Panc1 (cell line): ENCODE measurements around the gene SPDEF. TPM values are rescaled to one million over a fixed set of nuclear protein-coding genes. Genes with fewer than 3 reads are reported as not detected.

Source experiments
- ATAC-seq: fragments of 200-7000 bp; cut with Tn5 transposase; 2 replicates; pipeline ENCODE4 v1.9.1; 2020; ENCODE audit warnings: mild to moderate bottlenecking, moderate library complexity
- BruUV-seq: library from RNA; stranded (reverse); fragments of 400-500 nt; replicated peaks from 2 replicates; lab custom pipeline; 2021; lab: Mats Ljungman, UMichigan
- CTCF ChIA-PET: fragments of 300-600 bp; sonication (Branson Sonifier 250); formaldehyde crosslinking; loops from one replicate; lab custom pipeline; 2022; ENCODE audit warnings: antibody characterized with exemption; lab: Charles Lee
- POLR2A ChIA-PET: fragments of 300-600 bp; sonication (Branson Sonifier 250); formaldehyde crosslinking; loops from one replicate; lab custom pipeline; 2022; ENCODE audit warnings: antibody characterized with exemption; lab: Charles Lee
- DNase-seq: peaks from one replicate; pipeline ENCODE4 v3.0.0-alpha.2; 2010; ENCODE audit warnings: low read depth, low spot score
- H3K27ac ChIP-seq: 2 replicates; pipeline ENCODE4 v1.5.1; 2011; ENCODE audit warnings: mild to moderate bottlenecking, low read length, inconsistent platforms
- H3K27me3 ChIP-seq: fragments of 200-500 bp; sonication (Bioruptor generic); 2 replicates; pipeline ENCODE4 v1.6.0; 2014; ENCODE audit warnings: low read length, inconsistent platforms; ENCODE audit not compliant: control insufficient read depth, insufficient read depth
- H3K36me3 ChIP-seq: fragments of 200-500 bp; sonication (Bioruptor generic); 2 replicates; pipeline ENCODE4 v1.5.1; 2014; ENCODE audit warnings: inconsistent platforms, mild to moderate bottlenecking, low read length, moderate library complexity; ENCODE audit not compliant: control insufficient read depth, insufficient read depth
- H3K4me1 ChIP-seq: 2 replicates; pipeline ENCODE4 v1.5.1; 2011; ENCODE audit warnings: inconsistent platforms, mild to moderate bottlenecking, low read length, moderate library complexity; ENCODE audit not compliant: control insufficient read depth, insufficient read depth
- H3K4me3 ChIP-seq, 2 experiments: 2 replicates each; pipeline ENCODE4 v1.5.1; 2011 to 2012; ENCODE audit warnings: low read depth in 2 of 2, low read length in 2 of 2, mild to moderate bottlenecking in 2 of 2, inconsistent platforms in 1 of 2, moderate library complexity in 1 of 2
- H3K9me3 ChIP-seq: fragments of 200-500 bp; sonication (Bioruptor generic); 2 replicates; pipeline ENCODE4 v1.5.1; 2014; ENCODE audit warnings: low read depth, mild to moderate bottlenecking, inconsistent platforms, low read length, moderate library complexity; ENCODE audit not compliant: control insufficient read depth, insufficient read depth
- POLR2AphosphoS5 ChIP-seq: IDR thresholded peaks from 2 replicates; pipeline ENCODE4 v1.6.1; 2012; ENCODE audit warnings: mild to moderate bottlenecking, low read depth, low read length, moderate library complexity
- SIN3A ChIP-seq: IDR thresholded peaks from 2 replicates; pipeline ENCODE4 v1.6.1; 2012; ENCODE audit warnings: low read depth, mild to moderate bottlenecking, low read length, moderate library complexity, borderline replicate concordance; ENCODE audit not compliant: insufficient read depth
- TCF7L2 ChIP-seq: IDR thresholded peaks from 2 replicates; pipeline ENCODE4 v1.6.1; 2011; ENCODE audit warnings: mild to moderate bottlenecking, low read depth, low read length, inconsistent platforms
- in situ Hi-C: cut with HindIII; loops from 2 replicates; pipeline ENCODE4 v1.10.0; 2016; ENCODE audit warnings: low sequenced_read_pairs, low pct_unique_long_range_greater_than_20kb
- intact Hi-C: fragments of 100-400 bp; cut with micrococcal nuclease; formaldehyde crosslinking; loops from one replicate; pipeline ENCODE4 v1.10.0; 2022; ENCODE audit not compliant: unreplicated experiment
- total RNA-seq: library from RNA; stranded (reverse); gene quantifications from one replicate; pipeline ENCODE4 v1.2.1, GENCODE V29; 2021; ENCODE audit not compliant: unreplicated experiment
- TF ChIP-seq, protein P1 (sequence below): fragments of 450-650 bp; IDR thresholded peaks from 2 replicates; pipeline ENCODE4 v1.5.1; 2017; ENCODE audit warnings: mild to moderate bottlenecking
- TF ChIP-seq, protein P2 (sequence below), 2 experiments: IDR thresholded peaks; 2 replicates each; pipeline ENCODE4 v1.6.1; 2011 to 2012; ENCODE audit warnings: low read depth in 2 of 2, control low read depth in 1 of 2, low read length in 1 of 2, mild to moderate bottlenecking in 1 of 2, moderate library complexity in 1 of 2; ENCODE audit not compliant: insufficient read depth in 1 of 2

Gene SPDEF
- total RNA-seq, 1 experiment from 2014 or later = 1.6 TPM

DNA sequence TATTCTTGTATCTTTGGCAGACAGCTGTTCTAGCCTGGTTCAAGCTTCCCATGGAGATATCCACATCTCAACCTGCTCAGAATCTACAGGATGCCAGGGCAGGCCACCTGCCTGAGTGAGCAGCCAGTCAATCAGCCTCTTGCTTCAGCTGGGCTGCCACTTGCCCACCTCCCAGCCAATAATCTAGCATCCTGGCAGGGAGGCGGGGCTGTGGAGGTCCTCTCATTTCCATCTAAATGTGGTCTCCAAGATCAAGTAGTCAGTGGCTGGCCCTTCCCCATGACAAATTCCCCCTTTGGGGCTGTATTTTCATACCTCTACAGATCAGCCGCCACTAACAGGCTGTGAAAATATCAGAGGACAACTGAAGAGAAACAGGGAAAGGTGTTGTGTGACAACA lies 33.0 kb upstream of the SPDEF start:
- DNase-seq = no peak
- Histone ChIP-seq H3K4me3 (no peak overlapping the region), H3K9me3 (no peaks in the 10 kb centered on the region), H3K27me3 (no peaks in the 10 kb centered on the region), H3K36me3 (no peaks in the 10 kb centered on the region; the same call in 1 of the 2 replicates), H3K4me1 (no peaks in the 10 kb centered on the region), H3K27ac (no peak overlapping the region)
- ChIA-PET CTCF (no interaction called here), POLR2A (no interaction called here)
- intact Hi-C loops (no loop called here), in situ Hi-C loops (no loop called here)
- ATAC-seq = no peak
- no TSS peak for BruUV-seq
- TF ChIP-seq TCF7L2 (no peak), POLR2AphosphoS5 (no peak)
- TF ChIP-seq, protein P1, sequence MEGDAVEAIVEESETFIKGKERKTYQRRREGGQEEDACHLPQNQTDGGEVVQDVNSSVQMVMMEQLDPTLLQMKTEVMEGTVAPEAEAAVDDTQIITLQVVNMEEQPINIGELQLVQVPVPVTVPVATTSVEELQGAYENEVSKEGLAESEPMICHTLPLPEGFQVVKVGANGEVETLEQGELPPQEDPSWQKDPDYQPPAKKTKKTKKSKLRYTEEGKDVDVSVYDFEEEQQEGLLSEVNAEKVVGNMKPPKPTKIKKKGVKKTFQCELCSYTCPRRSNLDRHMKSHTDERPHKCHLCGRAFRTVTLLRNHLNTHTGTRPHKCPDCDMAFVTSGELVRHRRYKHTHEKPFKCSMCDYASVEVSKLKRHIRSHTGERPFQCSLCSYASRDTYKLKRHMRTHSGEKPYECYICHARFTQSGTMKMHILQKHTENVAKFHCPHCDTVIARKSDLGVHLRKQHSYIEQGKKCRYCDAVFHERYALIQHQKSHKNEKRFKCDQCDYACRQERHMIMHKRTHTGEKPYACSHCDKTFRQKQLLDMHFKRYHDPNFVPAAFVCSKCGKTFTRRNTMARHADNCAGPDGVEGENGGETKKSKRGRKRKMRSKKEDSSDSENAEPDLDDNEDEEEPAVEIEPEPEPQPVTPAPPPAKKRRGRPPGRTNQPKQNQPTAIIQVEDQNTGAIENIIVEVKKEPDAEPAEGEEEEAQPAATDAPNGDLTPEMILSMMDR = no peak

DNA sequence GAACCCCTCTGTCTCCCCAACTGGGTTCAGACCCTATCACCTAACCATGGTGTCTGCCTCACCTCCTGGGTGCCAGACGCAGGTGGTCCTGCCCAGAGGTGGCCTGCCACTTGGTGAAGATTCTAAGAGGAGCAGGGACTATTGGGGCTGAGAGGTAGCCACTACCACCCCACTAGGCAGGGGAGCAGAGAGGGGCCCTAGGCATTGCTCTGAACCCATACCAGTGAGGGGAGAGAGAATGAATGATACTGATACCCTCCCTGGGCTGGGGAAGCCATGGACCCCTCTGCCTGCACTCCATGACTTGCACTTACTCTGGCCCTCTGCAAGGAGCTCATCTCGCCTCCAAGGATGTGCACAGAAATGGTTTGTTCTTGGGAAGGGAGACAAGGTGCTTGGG lies 31.7 kb upstream of the SPDEF start:
- POLR2A ChIA-PET = no interaction called here
- TF ChIP-seq, protein P2, sequence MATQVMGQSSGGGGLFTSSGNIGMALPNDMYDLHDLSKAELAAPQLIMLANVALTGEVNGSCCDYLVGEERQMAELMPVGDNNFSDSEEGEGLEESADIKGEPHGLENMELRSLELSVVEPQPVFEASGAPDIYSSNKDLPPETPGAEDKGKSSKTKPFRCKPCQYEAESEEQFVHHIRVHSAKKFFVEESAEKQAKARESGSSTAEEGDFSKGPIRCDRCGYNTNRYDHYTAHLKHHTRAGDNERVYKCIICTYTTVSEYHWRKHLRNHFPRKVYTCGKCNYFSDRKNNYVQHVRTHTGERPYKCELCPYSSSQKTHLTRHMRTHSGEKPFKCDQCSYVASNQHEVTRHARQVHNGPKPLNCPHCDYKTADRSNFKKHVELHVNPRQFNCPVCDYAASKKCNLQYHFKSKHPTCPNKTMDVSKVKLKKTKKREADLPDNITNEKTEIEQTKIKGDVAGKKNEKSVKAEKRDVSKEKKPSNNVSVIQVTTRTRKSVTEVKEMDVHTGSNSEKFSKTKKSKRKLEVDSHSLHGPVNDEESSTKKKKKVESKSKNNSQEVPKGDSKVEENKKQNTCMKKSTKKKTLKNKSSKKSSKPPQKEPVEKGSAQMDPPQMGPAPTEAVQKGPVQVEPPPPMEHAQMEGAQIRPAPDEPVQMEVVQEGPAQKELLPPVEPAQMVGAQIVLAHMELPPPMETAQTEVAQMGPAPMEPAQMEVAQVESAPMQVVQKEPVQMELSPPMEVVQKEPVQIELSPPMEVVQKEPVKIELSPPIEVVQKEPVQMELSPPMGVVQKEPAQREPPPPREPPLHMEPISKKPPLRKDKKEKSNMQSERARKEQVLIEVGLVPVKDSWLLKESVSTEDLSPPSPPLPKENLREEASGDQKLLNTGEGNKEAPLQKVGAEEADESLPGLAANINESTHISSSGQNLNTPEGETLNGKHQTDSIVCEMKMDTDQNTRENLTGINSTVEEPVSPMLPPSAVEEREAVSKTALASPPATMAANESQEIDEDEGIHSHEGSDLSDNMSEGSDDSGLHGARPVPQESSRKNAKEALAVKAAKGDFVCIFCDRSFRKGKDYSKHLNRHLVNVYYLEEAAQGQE (IDR thresholded peaks at IDR 0.05; ENCODE audit: insufficient read depth in 1 of 2, low read depth in 2 of 2, low read length in 1 of 2) = no peak
- TF ChIP-seq POLR2AphosphoS5 = no peak
- TF ChIP-seq TCF7L2 = no peak
- no peak for TF ChIP-seq SIN3A
- TF ChIP-seq, protein P1 = no peak
- Histone ChIP-seq H3K27ac (no peak overlapping the region), H3K36me3 (no peaks in the 10 kb centered on the region; the same call in 1 of the 2 replicates), H3K4me1 (no peaks in the 10 kb centered on the region), H3K27me3 (no peaks in the 10 kb centered on the region), H3K9me3 (no peaks in the 10 kb centered on the region), H3K4me3 (no peak overlapping the region)
- in situ Hi-C loops (no loop called here), intact Hi-C loops (no loop called here)
- ATAC-seq = no peak
- CTCF ChIA-PET = no interaction called here
- no TSS peak for BruUV-seq
- DNase-seq = no peak
